Endothelial cell of umbilical vein (primary cell): ENCODE data around the gene HK3. TPM values are rescaled to one million over a fixed set of nuclear protein-coding genes. Genes with fewer than 3 reads are reported as not detected.

ENCODE experiments used
- BruUV-seq: library from RNA; stranded (reverse); fragments of 400-500 nt; replicated peaks from 2 replicates; lab custom pipeline; 2021; lab: Mats Ljungman, UMichigan
- CTCF ChIA-PET: fragments of 300-600, 350-600 bp; sonication (Branson Sonifier 250); formaldehyde crosslinking; loops from one replicate; lab custom pipeline; 2021; ENCODE audit warnings: antibody characterized with exemption, inconsistent platforms; lab: Charles Lee
- POLR2A ChIA-PET: fragments of 300-600, 350-600 bp; sonication (Branson Sonifier 250); formaldehyde crosslinking; loops from one replicate; lab custom pipeline; 2021; ENCODE audit warnings: antibody characterized with exemption, inconsistent platforms; lab: Charles Lee
- DNase-seq: peaks from one replicate; pipeline ENCODE4 v3.0.0-alpha.2; 2011; ENCODE audit warnings: low read depth, low spot score
- FAIRE-seq: peaks from 2 replicates; lab custom pipeline; 2011; peaks lifted over from hg19 to GRCh38; lab: Jason Lieb, UNC
- H2AFZ ChIP-seq: 2 replicates; pipeline ENCODE4 v1.6.0; 2012; ENCODE audit warnings: low read depth, low read length, control low read depth, inconsistent platforms
- H3K27ac ChIP-seq: 2 replicates; pipeline ENCODE4 v1.5.1; 2011; ENCODE audit warnings: low read depth, mild to moderate bottlenecking, control low read depth, low read length, moderate library complexity; ENCODE audit not compliant: insufficient read depth
- H3K27me3 ChIP-seq, 2 experiments: 2 replicates each; pipeline versions ENCODE4 v1.6.0 to v1.6.1; 2011; ENCODE audit warnings: low read length in 2 of 2, mixed read lengths in 1 of 2; ENCODE audit not compliant: control insufficient read depth in 2 of 2, insufficient read depth in 2 of 2
- H3K36me3 ChIP-seq, 2 experiments: 2 replicates in 1 of 2; 3 replicates in 1 of 2; pipeline ENCODE4 v1.5.1; 2011; ENCODE audit warnings: low read length in 2 of 2, mild to moderate bottlenecking in 1 of 2, moderate library complexity in 1 of 2; ENCODE audit not compliant: control insufficient read depth in 2 of 2, insufficient read depth in 2 of 2; ENCODE audit errors: extremely low read depth in 1 of 2
- H3K4me1 ChIP-seq: 3 replicates; pipeline ENCODE4 v1.5.1; 2011; ENCODE audit warnings: mild to moderate bottlenecking, low read length; ENCODE audit not compliant: control insufficient read depth, insufficient read depth; ENCODE audit errors: extremely low read depth
- H3K4me2 ChIP-seq: 2 replicates; pipeline ENCODE4 v1.6.1; 2011; ENCODE audit warnings: low read length, control low read depth, mixed read lengths; ENCODE audit not compliant: insufficient read depth
- H3K4me3 ChIP-seq, 3 experiments: fragments of 200-600 bp in 1 of 3; sonication (generic), shearing (Covaris generic) in 1 of 3; replicated peaks in 1 of 3; 2 replicates each; pipeline ENCODE4 v1.5.1; 2011 to 2016; ENCODE audit warnings: control low read depth in 3 of 3, low read length in 3 of 3, mild to moderate bottlenecking in 2 of 3, inconsistent platforms in 1 of 3, low read depth in 1 of 3, moderate library complexity in 1 of 3; ENCODE audit not compliant: insufficient read depth in 1 of 3
- H3K79me2 ChIP-seq: 2 replicates; pipeline ENCODE4 v1.6.0; 2012; ENCODE audit warnings: low read length, inconsistent platforms; ENCODE audit not compliant: control insufficient read depth, insufficient read depth
- H3K9ac ChIP-seq: replicated peaks from 2 replicates; pipeline ENCODE3; 2011; ENCODE audit warnings: low read length, control low read depth; ENCODE audit not compliant: insufficient read depth; ENCODE audit errors: extremely low read depth
- H3K9me1 ChIP-seq: replicated peaks from 3 replicates; pipeline ENCODE4 v1.6.0; 2011; ENCODE audit warnings: mild to moderate bottlenecking, low read length; ENCODE audit not compliant: control insufficient read depth, insufficient read depth; ENCODE audit errors: extremely low read depth
- H3K9me3 ChIP-seq: replicated peaks from 2 replicates; pipeline ENCODE4 v1.5.1; 2012; ENCODE audit warnings: low read length, inconsistent platforms; ENCODE audit not compliant: control insufficient read depth, insufficient read depth
- H4K20me1 ChIP-seq: replicated peaks from 2 replicates; pipeline ENCODE3; 2011; ENCODE audit warnings: mild to moderate bottlenecking, low read length; ENCODE audit not compliant: control insufficient read depth, insufficient read depth; ENCODE audit errors: extremely low read depth
- EZH2 ChIP-seq: IDR thresholded peaks from 2 replicates; pipeline ENCODE4 v1.6.1; 2012; ENCODE audit warnings: borderline replicate concordance, low read depth, mild to moderate bottlenecking, moderate library complexity, low read length, inconsistent platforms; ENCODE audit not compliant: severe bottlenecking
- FOS ChIP-seq: IDR thresholded peaks from 2 replicates; pipeline ENCODE4 v1.6.1; 2011; ENCODE audit warnings: mild to moderate bottlenecking, low read length, moderate library complexity, borderline replicate concordance; ENCODE audit not compliant: insufficient read depth
- GATA2 ChIP-seq: IDR thresholded peaks from 2 replicates; pipeline ENCODE4 v1.7.0; 2011; ENCODE audit warnings: low read depth, mild to moderate bottlenecking, moderate library complexity, mixed read lengths, low read length; ENCODE audit not compliant: insufficient read length, insufficient read depth
- JUN ChIP-seq: IDR thresholded peaks from 2 replicates; pipeline ENCODE4 v1.6.1; 2011; ENCODE audit warnings: borderline replicate concordance, low read depth; ENCODE audit not compliant: insufficient read length, insufficient read depth
- MYC ChIP-seq: IDR thresholded peaks from one replicate; pipeline ENCODE4 v1.6.1; 2011; ENCODE audit warnings: mild to moderate bottlenecking, low read depth, low read length
- POLR2A ChIP-seq: IDR thresholded peaks from 2 replicates; pipeline ENCODE4 v1.6.1; 2012; ENCODE audit warnings: low read depth, mild to moderate bottlenecking, control low read depth, low read length
- POLR2AphosphoS5 ChIP-seq: IDR thresholded peaks from 2 replicates; pipeline ENCODE4 v1.6.1; 2012; ENCODE audit warnings: low read depth, mild to moderate bottlenecking, control low read depth, low read length, moderate library complexity; ENCODE audit not compliant: insufficient read depth
- dilution Hi-C: fragments of 300-500 bp; cut with MboI; formaldehyde crosslinking; loops from one replicate; pipeline ENCODE4 v1.15.0; 2019; ENCODE audit warnings: low sequenced_read_pairs; ENCODE audit not compliant: extremely low pct_ligation_motif_present
- intact Hi-C: fragments of 100-400 bp; cut with micrococcal nuclease; formaldehyde crosslinking; loops from one replicate; pipeline ENCODE4 v1.10.0; 2022
- polyA plus RNA-seq, 4 experiments: library from polyadenylated mRNA; depleted of rRNA in 3 of 4; stranded (reverse) in 3 of 4; unstranded in 1 of 4; fragments of >200 nt; gene quantifications; 2 replicates each; pipeline versions ENCODE4 v1.2.1 to v1.2.3, GENCODE V29; 2011 to 2012; ENCODE audit warnings: missing spikeins in 1 of 4
- total RNA-seq: library from RNA; stranded (reverse); gene quantifications from 2 replicates; pipeline ENCODE4 v1.2.3, GENCODE V29; 2021
- TF ChIP-seq, protein P1 (sequence below): IDR thresholded peaks from 2 replicates; pipeline ENCODE4 v1.6.1; 2011; ENCODE audit not compliant: insufficient read depth, insufficient read length
- TF ChIP-seq, protein P2 (sequence below), 2 donors: IDR thresholded peaks; 1 replicate in 1 of 2; 2 replicates in 1 of 2; pipeline ENCODE4 v1.5.1; 2011; ENCODE audit warnings: low read length in 2 of 2, mild to moderate bottlenecking in 2 of 2, moderate library complexity in 2 of 2, control low read depth in 1 of 2, inconsistent platforms in 1 of 2, low read depth in 1 of 2; ENCODE audit not compliant: insufficient read depth in 1 of 2; ENCODE audit errors: extremely low read depth in 1 of 2

HK3 gene
- total and polyA plus RNA-seq, 2 donors (not counting 3 experiments of a cell fraction or from before 2014, with no cell fraction given): not detected

DNA sequence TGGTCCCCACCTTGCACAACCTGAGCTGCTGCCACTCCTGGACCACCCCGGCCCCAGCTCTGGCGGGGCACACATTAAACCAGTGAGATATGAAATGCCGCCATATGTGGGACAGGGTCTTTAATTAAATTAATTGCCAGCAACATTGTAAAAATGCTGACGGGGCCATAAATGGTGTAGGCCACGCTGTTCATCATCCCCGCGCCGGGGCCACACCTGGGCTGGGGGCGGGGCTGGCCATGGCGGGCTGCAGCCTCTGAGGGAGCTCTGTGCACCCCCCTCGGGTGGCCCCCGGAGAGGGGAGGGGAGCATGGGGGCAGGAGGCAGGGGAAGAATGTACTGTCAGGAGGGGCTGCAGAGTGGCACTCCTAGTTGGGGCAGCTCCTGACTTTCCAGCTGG lies 47.8 kb downstream of the HK3 start:
- no peaks in the 10 kb centered on the region for H3K27me3 ChIP-seq
- ChIA-PET CTCF (interaction anchor here (2.4 kb wide), 1 partner anchor 191 kb away, joined by 7 read pairs; no protein-coding TSS in a partner anchor), POLR2A (no interaction called here)
- BruUV-seq: no TSS peak
- H3K9ac ChIP-seq: no peak overlapping the region
- intact Hi-C loops: no loop called here
- H3K79me2 ChIP-seq: no peaks in the 10 kb centered on the region
- H3K9me1 ChIP-seq: no peaks in the 10 kb centered on the region
- H3K4me2 ChIP-seq: no peak overlapping the region
- H3K9me3 ChIP-seq: no peaks in the 10 kb centered on the region
- no peak overlapping the region for H3K4me3 ChIP-seq
- no peak overlapping the region for H2AFZ ChIP-seq
- no peaks in the 10 kb centered on the region for H3K4me1 ChIP-seq
- H3K27ac ChIP-seq: no peak overlapping the region
- H4K20me1 ChIP-seq: no peaks in the 10 kb centered on the region
- no peaks in the 10 kb centered on the region for H3K36me3 ChIP-seq
- dilution Hi-C loops: no loop called here
- no peak for TF ChIP-seq JUN
- no peak for TF ChIP-seq FOS
- TF ChIP-seq POLR2AphosphoS5: no peak
- TF ChIP-seq, protein P1, sequence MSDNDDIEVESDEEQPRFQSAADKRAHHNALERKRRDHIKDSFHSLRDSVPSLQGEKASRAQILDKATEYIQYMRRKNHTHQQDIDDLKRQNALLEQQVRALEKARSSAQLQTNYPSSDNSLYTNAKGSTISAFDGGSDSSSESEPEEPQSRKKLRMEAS: no peak
- TF ChIP-seq MYC: no peak
- TF ChIP-seq GATA2: no peak
- TF ChIP-seq EZH2: no peak
- TF ChIP-seq POLR2A: no peak
- TF ChIP-seq, protein P2, sequence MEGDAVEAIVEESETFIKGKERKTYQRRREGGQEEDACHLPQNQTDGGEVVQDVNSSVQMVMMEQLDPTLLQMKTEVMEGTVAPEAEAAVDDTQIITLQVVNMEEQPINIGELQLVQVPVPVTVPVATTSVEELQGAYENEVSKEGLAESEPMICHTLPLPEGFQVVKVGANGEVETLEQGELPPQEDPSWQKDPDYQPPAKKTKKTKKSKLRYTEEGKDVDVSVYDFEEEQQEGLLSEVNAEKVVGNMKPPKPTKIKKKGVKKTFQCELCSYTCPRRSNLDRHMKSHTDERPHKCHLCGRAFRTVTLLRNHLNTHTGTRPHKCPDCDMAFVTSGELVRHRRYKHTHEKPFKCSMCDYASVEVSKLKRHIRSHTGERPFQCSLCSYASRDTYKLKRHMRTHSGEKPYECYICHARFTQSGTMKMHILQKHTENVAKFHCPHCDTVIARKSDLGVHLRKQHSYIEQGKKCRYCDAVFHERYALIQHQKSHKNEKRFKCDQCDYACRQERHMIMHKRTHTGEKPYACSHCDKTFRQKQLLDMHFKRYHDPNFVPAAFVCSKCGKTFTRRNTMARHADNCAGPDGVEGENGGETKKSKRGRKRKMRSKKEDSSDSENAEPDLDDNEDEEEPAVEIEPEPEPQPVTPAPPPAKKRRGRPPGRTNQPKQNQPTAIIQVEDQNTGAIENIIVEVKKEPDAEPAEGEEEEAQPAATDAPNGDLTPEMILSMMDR (IDR thresholded peaks at IDR 0.05; ENCODE audit: extremely low read depth in 1 of 2, insufficient read depth in 1 of 2, low read depth in 1 of 2, low read length in 2 of 2): no peak
- no peak for FAIRE-seq
- no peak for DNase-seq
